Brain pericyte (primary cell): ENCODE data around the gene SLC9C1.

Source experiments
- DNase-seq: peaks from one replicate; pipeline ENCODE4 v3.0.0-alpha.2; 2012; ENCODE audit warnings: low read depth, low spot score

The SLC9C1 gene

GRCh38 chr3:112111785-112112402 is 182.1 kb downstream of the SLC9C1 start:
- peak; percentile 36 for DNase-seq

- no peak for DNase-seq
These were observed 184.7 kb downstream of the SLC9C1 start for GRCh38 chr3:112109322-112109721.

- no peak for DNase-seq
These were observed 189.2 kb downstream of the SLC9C1 start for GRCh38 chr3:112104774-112105173.

GRCh38 chr3:112101916-112102315 is 192.1 kb downstream of the SLC9C1 start:
- no peak for DNase-seq

- peak; percentile 93 for DNase-seq
These were observed 196.6 kb downstream of the SLC9C1 start for GRCh38 chr3:112097378-112097777.

GRCh38 chr3:112096176-112096575 is 197.8 kb downstream of the SLC9C1 start:
- DNase-seq: no peak

GRCh38 chr3:112095731-112096130 is 198.3 kb downstream of the SLC9C1 start:
- no peak for DNase-seq

- no peak for DNase-seq
These were observed 200.9 kb downstream of the SLC9C1 start for GRCh38 chr3:112093180-112093522.

- DNase-seq: no peak
These were observed 201.4 kb downstream of the SLC9C1 start for GRCh38 chr3:112092496-112093179.

GRCh38 chr3:112090887-112091586 is 203.0 kb downstream of the SLC9C1 start:
- DNase-seq: no peak
